ENCODE results near the gene ECHDC3.
"Not testable (repeated sequence)": the region's sequence is repeated elsewhere in the genome, so short reads cannot be mapped to it uniquely, and the experiment has no call there.

Gene ECHDC3

GRCh38 chr10:11742009-11742778 lies at the start of gene ECHDC3:
Gene ECHDC3 (plus strand): TSS chr10:11742382. CDS start chr10:11742577, 195 bp downstream.
- DNase-seq = no peak

GRCh38 chr10:11693376-11693775 lies 48.8 kb upstream of the ECHDC3 start:
- no peak for DNase-seq

GRCh38 chr10:11695779-11696178 lies 46.4 kb upstream of the ECHDC3 start:
- no peak for DNase-seq

GRCh38 chr10:11697718-11698527 lies 44.3 kb upstream of the ECHDC3 start:
- no peak for DNase-seq

GRCh38 chr10:11698691-11699549 lies 43.3 kb upstream of the ECHDC3 start:
- DNase-seq = no peak

- DNase-seq = no peak
Measured at GRCh38 chr10:11699550-11700097, 42.6 kb upstream of the ECHDC3 start.

GRCh38 chr10:11700539-11700938 lies 41.6 kb upstream of the ECHDC3 start:
- DNase-seq = no peak

GRCh38 chr10:11701451-11702095 lies 40.6 kb upstream of the ECHDC3 start:
- no peak for DNase-seq

- DNase-seq = no peak
Measured at GRCh38 chr10:11702264-11702663, 39.9 kb upstream of the ECHDC3 start.

- no peak for DNase-seq
Measured at GRCh38 chr10:11704092-11704491, 38.1 kb upstream of the ECHDC3 start.

- DNase-seq = peak; percentile 29
Measured at GRCh38 chr10:11705722-11706121, 36.5 kb upstream of the ECHDC3 start.

- DNase-seq = no peak
Measured at GRCh38 chr10:11706895-11707567, 35.2 kb upstream of the ECHDC3 start.

- DNase-seq = peak; percentile 46
Measured at GRCh38 chr10:11707624-11708350, 34.4 kb upstream of the ECHDC3 start.

GRCh38 chr10:11708801-11709200 lies 33.4 kb upstream of the ECHDC3 start:
- not testable (repeated sequence) for DNase-seq

- no peak for DNase-seq
Measured at GRCh38 chr10:11712744-11713143, 29.4 kb upstream of the ECHDC3 start.

- no peak for DNase-seq
Measured at GRCh38 chr10:11713186-11713743, 28.9 kb upstream of the ECHDC3 start.

- DNase-seq = no peak
Measured at GRCh38 chr10:11713963-11714362, 28.2 kb upstream of the ECHDC3 start.

GRCh38 chr10:11714750-11715365 lies 27.3 kb upstream of the ECHDC3 start:
- no peak for DNase-seq

GRCh38 chr10:11715815-11716494 lies 26.2 kb upstream of the ECHDC3 start:
- DNase-seq = no peak

GRCh38 chr10:11716686-11717085 lies 25.5 kb upstream of the ECHDC3 start:
- DNase-seq = no peak
